HG03025 (cell line): ENCODE data around the gene HIPK1.
"Not testable (repeated sequence)": the region's sequence is repeated elsewhere in the genome, so short reads cannot be mapped to it uniquely, and the experiment has no call there.

Experiments used
- ATAC-seq: cut with Tn5 transposase; IDR thresholded peaks from one replicate; pipeline ENCODE4 v1.9.1; 2021; ENCODE audit warnings: mild to moderate bottlenecking, moderate library complexity; ENCODE audit not compliant: unreplicated experiment, low FRiP score

The HIPK1 gene

DNA sequence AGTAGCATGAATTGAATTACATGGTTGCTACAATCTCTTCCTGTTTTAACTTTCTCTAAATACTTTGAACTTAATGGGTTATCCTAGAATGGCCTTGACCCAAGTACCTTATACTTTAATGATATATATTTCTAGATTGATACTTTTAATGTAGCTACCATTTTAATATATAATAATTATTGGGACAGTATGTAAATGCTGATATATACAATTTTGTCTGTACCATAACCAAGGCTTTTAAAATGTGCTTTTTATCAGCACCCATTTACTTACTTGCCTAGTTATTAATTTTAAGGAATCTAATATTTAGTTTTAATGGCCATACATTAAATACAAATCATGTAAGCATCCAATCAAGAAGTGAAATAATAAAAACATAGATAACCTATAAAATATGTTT, 13.4 kb downstream of the HIPK1 start:
- ATAC-seq: no peak

DNA sequence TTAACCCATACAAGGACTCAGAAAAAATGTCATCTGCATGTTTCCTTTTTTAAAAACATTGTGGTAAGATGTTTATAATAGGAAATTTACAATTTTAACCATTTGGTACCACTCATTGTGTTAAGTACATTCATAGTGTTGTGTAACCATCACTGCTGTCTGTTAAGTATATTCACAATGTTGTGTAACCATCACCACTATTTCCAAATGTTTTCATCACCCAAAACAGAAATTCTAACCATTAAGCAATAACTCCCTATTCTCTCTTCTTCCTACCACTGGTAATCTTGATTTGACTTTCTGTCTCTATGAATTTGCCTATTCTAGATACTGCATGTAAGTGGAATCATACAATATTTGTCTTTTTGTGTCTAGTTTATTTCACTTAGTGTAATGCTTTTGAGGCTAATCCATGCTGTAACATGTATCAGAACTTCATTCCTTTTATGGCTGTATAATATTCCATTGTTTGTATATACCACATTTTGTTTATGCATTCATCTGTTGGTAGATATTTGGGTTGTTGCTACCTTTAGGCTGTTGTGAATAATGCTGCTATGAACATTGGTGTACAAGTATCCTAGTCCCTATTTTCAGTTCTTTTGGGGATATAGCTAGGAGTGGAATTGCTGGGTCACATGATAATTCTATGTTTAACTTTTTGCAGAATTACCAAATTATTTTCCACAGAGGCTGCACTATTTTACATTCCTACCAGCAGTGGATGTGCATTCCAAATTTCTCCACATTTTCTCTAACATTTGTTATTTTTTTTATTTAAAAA, 14.1 kb downstream of the HIPK1 start:
- ATAC-seq: no peak

GRCh38 chr1:113945329-113945728, 16.2 kb downstream of the HIPK1 start:
- ATAC-seq: no peak

- ATAC-seq: no peak
Measured at GRCh38 chr1:113946112-113946511, 17.0 kb downstream of the HIPK1 start.

DNA sequence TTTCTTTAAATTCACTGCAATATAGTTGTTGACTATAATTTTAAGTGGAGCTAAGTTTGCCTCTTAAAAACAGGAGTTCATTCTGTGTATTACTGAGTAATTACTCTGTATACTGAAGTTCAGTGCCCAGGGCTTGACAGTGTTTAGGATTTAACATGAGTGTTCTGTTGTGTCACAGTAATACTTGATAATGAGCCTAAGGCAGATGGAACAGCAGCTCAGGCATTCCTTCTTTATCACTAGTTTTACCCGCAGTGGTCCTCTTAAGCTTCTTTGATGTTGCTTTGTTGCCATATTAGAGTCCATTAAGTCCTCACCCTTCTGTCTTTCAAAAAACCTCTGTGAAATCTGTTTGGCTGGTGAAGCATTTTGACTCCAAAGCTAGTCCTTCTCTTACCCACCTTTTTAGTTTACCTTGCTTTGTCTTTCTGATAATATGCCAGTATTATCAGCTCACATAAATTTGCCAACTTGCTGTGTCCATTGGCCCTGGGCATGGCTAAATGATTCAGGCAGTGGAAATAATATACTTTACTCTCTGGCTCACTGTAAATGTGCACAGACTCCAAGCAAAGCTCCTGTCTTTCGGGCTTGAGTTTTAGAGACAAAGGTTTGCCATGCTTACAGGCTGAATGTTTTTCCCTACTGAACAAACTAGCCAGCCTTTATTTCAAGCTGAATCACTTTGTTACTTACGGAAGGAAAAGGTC, 17.7 kb downstream of the HIPK1 start:
- ATAC-seq: no peak

DNA sequence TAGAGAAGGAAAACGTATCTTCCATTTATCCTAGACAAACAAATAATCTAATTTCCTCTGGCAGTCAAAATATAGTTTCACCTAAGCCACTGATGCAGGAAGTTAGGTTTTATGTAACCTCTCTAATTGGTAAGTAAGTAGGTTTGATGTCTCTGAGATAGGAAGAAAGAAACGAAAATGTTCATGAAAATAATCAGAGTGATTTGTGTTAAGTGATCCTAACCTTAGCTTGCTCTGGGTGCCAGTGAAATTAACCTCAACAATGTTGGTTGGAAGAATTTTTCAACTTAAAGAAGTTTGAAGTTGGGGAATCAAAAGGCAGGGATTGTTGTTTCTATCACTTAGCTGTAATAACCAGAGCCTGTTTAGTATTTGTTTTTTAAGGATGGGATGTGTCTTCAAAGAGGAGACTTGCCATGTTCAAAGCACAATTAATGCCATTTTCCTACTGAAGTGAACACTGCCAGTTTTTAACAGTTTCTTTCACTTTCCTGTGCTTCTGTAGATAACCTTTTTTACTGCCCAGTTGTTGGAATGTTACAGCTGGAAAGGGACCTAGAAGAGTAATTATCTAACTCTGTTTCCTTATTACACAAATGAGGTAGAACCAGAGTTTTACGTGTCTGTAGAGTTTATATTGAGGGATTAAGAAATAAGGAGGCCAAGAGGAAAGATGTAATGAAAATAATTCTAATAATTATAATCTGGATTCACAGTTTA, 18.4 kb downstream of the HIPK1 start:
- ATAC-seq: no peak

- ATAC-seq: not testable (repeated sequence)
Measured at GRCh38 chr1:113948151-113948550, 19.0 kb downstream of the HIPK1 start.

DNA sequence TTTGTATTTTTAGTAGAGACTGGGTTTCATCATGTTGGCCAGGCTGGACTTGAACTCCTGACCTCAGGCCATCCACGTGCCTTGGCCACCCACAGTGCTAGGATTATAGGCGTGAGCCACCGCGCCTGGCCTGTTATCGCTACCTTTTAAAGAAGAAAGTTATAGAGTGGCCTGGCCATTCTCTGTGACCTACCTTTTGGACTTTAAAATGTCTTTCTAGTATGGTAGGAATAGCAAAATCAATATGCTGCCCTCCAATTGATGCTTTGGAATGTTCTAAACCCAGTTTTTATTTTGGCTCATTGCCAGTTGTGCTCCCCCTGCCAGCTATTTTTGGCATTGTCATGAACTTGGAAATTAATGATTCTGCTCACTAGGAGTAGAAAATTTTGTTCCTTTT, 19.9 kb downstream of the HIPK1 start:
- no peak for ATAC-seq

DNA sequence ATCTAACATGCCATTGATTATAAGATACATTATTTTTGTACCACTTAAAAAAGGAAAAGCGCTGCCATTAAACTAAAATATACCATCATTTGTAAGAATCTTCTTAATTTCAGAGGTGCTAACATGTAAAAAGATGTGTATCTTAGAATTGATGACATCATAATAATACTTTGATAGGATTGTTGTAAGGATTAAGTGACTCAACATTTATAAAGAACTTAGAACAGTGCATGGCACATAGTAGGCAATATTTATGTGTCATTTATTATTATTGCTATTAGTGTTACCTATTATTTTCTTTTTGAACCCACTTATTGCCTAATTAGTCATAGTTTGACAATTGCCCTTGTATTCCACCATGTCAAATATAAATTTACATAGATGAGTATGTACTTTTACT, 21.8 kb downstream of the HIPK1 start:
- no peak for ATAC-seq

DNA sequence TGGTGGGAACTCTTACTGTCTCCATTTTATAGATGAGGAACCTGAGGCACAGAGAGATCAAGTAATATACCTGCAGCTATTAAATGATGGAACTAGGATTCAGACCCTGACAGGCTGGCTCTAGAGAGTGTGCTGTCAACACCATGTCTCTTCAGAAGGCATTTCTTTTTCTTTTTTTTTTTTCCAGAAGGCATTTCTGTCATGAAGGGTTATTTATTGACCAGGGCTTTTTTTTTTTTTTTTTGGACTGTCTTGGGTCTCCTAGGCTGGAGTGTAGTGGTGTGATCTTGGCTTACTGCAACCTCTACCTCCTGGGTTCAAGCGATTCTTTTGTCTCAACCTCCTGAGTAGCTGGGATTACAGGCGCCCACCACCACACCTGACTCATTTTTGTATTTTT, 22.6 kb downstream of the HIPK1 start:
- no peak for ATAC-seq

DNA sequence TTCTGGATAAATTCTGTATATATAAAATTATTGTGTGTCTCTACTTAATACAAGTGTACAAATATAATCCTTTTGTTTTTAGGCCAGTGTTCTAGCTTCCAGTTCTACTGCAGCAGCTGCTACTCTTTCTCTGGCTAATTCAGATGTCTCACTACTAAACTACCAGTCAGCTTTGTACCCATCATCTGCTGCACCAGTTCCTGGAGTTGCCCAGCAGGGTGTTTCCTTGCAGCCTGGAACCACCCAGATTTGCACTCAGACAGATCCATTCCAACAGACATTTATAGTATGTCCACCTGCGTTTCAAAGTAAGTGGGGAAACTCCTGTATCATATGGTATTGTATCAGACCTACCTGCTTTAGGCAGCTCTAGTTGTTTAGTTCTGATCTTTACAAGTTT, 28.9 kb downstream of the HIPK1 start:
- ATAC-seq: no peak

DNA sequence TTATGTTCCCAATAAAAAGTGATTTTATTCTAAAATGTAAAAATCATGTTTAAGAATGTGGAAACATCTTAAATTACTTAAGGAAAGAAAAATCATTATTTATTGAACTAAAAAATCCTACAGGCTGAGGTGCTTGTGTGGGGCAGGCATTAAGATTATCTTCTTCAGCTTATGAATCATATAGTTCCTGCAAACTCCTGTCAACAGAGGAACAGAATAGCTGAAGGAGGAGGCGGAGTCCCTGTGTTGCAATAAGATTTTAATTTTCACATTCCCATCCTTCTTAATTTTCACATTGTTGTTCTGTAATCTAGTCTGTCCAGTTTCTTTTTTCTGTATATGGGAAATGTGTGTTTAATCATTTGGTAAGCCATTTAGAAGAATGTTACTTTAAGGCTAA, 29.6 kb downstream of the HIPK1 start:
- no peak for ATAC-seq

DNA sequence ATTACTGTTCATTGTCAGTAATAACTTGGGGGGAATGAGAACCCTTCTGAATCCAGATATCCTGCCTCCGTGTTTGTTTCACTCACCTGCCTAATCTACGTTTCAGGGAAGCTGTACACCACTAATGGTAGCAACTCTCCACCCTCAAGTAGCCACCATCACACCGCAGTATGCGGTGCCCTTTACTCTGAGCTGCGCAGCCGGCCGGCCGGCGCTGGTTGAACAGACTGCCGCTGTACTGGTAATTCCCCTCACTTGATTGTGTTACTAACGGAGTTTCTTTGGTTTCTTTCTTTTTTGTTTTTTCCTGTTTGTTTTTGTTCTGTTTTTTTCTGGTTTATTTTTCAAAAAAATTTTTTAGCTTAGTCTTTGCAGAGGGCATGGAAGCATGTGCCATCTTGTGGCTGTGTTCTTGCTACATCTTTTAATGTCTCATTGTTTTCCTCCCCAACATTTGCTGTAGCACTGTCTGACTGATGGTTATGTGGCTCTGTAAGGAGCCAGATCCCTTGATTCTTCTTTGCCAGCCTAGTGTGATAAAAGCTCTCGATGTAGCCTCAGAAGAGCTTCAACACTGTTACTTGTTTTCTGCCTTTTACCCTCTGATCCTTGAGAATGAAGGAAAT, 34.3 kb downstream of the HIPK1 start:
- no peak for ATAC-seq

- no peak for ATAC-seq
Measured at GRCh38 chr1:113965703-113966412, 36.7 kb downstream of the HIPK1 start.

GRCh38 chr1:113972954-113973353, 43.8 kb downstream of the HIPK1 start:
- ATAC-seq: no peak

DNA sequence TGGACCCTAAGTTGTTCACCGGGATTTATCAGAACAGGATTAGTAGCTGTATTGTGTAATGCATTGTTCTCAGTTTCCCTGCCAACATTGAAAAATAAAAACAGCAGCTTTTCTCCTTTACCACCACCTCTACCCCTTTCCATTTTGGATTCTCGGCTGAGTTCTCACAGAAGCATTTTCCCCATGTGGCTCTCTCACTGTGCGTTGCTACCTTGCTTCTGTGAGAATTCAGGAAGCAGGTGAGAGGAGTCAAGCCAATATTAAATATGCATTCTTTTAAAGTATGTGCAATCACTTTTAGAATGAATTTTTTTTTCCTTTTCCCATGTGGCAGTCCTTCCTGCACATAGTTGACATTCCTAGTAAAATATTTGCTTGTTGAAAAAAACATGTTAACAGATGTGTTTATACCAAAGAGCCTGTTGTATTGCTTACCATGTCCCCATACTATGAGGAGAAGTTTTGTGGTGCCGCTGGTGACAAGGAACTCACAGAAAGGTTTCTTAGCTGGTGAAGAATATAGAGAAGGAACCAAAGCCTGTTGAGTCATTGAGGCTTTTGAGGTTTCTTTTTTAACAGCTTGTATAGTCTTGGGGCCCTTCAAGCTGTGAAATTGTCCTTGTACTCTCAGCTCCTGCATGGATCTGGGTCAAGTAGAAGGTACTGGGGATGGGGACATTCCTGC, 46.2 kb downstream of the HIPK1 start:
- no peak for ATAC-seq

DNA sequence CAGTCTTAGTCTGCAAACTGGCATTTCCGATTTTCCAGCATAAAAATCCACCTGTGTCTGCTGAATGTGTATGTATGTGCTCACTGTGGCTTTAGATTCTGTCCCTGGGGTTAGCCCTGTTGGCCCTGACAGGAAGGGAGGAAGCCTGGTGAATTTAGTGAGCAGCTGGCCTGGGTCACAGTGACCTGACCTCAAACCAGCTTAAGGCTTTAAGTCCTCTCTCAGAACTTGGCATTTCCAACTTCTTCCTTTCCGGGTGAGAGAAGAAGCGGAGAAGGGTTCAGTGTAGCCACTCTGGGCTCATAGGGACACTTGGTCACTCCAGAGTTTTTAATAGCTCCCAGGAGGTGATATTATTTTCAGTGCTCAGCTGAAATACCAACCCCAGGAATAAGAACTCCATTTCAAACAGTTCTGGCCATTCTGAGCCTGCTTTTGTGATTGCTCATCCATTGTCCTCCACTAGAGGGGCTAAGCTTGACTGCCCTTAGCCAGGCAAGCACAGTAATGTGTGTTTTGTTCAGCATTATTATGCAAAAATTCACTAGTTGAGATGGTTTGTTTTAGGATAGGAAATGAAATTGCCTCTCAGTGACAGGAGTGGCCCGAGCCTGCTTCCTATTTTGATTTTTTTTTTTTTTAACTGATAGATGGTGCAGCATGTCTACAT, 47.6 kb downstream of the HIPK1 start:
- no peak for ATAC-seq

DNA sequence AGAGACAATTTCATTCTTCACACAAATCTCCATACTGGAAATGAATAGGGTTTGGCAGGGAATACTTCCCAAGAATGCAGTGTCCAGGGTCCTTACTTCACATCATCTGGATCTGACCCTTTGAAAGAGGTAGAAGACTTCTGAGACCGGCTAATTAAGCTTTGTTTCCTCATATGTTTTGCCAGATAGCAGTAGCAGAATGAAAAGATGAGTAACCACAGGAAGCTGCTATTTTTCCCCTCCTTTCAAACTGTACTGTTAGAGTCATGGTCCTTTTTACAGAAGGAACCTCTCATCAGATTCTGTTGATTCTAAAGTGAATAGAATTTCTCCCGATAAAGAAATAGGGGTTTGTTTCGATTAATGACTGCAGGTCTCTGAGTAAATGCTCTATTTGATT, 48.8 kb downstream of the HIPK1 start:
- no peak for ATAC-seq
